Neutrophil (primary cell): ENCODE measurements around the gene MAGOHB.
A peak's percentile ranks its signal among the peaks of the same experiment; 100 is the strongest.

Experiments used
- H3K27ac ChIP-seq: fragments of 200-600 bp; sonication (generic); 2 replicates; pipeline ENCODE4 v1.5.1; 2016; ENCODE audit warnings: mild to moderate bottlenecking, moderate library complexity
- H3K27me3 ChIP-seq: fragments of 200-600 bp; sonication (generic); 2 replicates; pipeline ENCODE4 v1.6.0; 2016; ENCODE audit warnings: mild to moderate bottlenecking
- H3K36me3 ChIP-seq: fragments of 200-600 bp; sonication (generic); 2 replicates; pipeline ENCODE4 v1.5.1; 2017
- H3K4me1 ChIP-seq, 2 experiments: fragments of 200-600 bp in 1 of 2; sonication (generic) in 1 of 2; 1 replicate in 1 of 2; 2 replicates in 1 of 2; pipeline versions ENCODE4 v1.5.1 to v1.6.1; 2013 to 2016; ENCODE audit warnings: low read depth in 1 of 2, low read length in 1 of 2, mild to moderate bottlenecking in 1 of 2, moderate library complexity in 1 of 2; ENCODE audit not compliant: control insufficient read depth in 1 of 2, insufficient read depth in 1 of 2
- H3K4me3 ChIP-seq, 2 experiments: fragments of 200-600 bp in 1 of 2; sonication (generic) in 1 of 2; 1 replicate in 1 of 2; 2 replicates in 1 of 2; pipeline ENCODE4 v1.5.1; 2013 to 2016; ENCODE audit warnings: low read depth in 1 of 2, low read length in 1 of 2, mild to moderate bottlenecking in 1 of 2, moderate library complexity in 1 of 2
- H3K9me3 ChIP-seq: fragments of 200-600 bp; sonication (generic); 2 replicates; pipeline ENCODE4 v1.5.1; 2016
- CTCF ChIP-seq: fragments of 200-600 bp; sonication (generic); IDR thresholded peaks from 2 replicates; pipeline ENCODE4 v1.5.1; 2016; ENCODE audit warnings: antibody characterized with exemption

Gene MAGOHB

GRCh38 chr12:10562306-10562933 is 51.0 kb downstream of the MAGOHB start:
- TF ChIP-seq CTCF: peak; percentile 65
- Histone ChIP-seq H3K27me3 (no peaks in the 10 kb centered on the region), H3K9me3 (no peaks in the 10 kb centered on the region), H3K4me1 (no peaks in the 10 kb centered on the region), H3K27ac (no peak overlapping the region), H3K4me3 (no peak overlapping the region), H3K36me3 (no peaks in the 10 kb centered on the region)

- no peak overlapping the region for H3K4me3 ChIP-seq
- no peaks in the 10 kb centered on the region for H3K36me3 ChIP-seq
- H3K4me1 ChIP-seq: no peaks in the 10 kb centered on the region
- H3K9me3 ChIP-seq: no peaks in the 10 kb centered on the region
- no peak for TF ChIP-seq CTCF
- no peak overlapping the region for H3K27ac ChIP-seq
- H3K27me3 ChIP-seq: no peaks in the 10 kb centered on the region
Observed at GRCh38 chr12:10559244-10559643, 54.2 kb downstream of the MAGOHB start.

GRCh38 chr12:10558789-10559188 is 54.6 kb downstream of the MAGOHB start:
- TF ChIP-seq CTCF: no peak
- no peaks in the 10 kb centered on the region for H3K4me1 ChIP-seq
- H3K27me3 ChIP-seq: no peaks in the 10 kb centered on the region
- no peaks in the 10 kb centered on the region for H3K36me3 ChIP-seq
- H3K9me3 ChIP-seq: no peaks in the 10 kb centered on the region
- no peak overlapping the region for H3K27ac ChIP-seq
- no peak overlapping the region for H3K4me3 ChIP-seq

- H3K4me3 ChIP-seq: no peak overlapping the region
- H3K27ac ChIP-seq: no peak overlapping the region
- H3K9me3 ChIP-seq: no peaks in the 10 kb centered on the region
- TF ChIP-seq CTCF: no peak
- no peaks in the 10 kb centered on the region for H3K36me3 ChIP-seq
- no peaks in the 10 kb centered on the region for H3K27me3 ChIP-seq
- no peaks in the 10 kb centered on the region for H3K4me1 ChIP-seq
Observed at GRCh38 chr12:10558301-10558700, 55.1 kb downstream of the MAGOHB start.

- H3K27ac ChIP-seq: no peak overlapping the region
- no peaks in the 10 kb centered on the region for H3K9me3 ChIP-seq
- H3K36me3 ChIP-seq: no peaks in the 10 kb centered on the region
- no peaks in the 10 kb centered on the region for H3K27me3 ChIP-seq
- TF ChIP-seq CTCF: no peak
- no peak overlapping the region for H3K4me3 ChIP-seq
- H3K4me1 ChIP-seq: no peaks in the 10 kb centered on the region
Observed at GRCh38 chr12:10557766-10558165, 55.6 kb downstream of the MAGOHB start.

GRCh38 chr12:10557329-10557728 is 56.1 kb downstream of the MAGOHB start:
- Histone ChIP-seq H3K36me3 (no peaks in the 10 kb centered on the region), H3K4me3 (no peak overlapping the region), H3K27me3 (no peaks in the 10 kb centered on the region), H3K9me3 (no peaks in the 10 kb centered on the region), H3K27ac (no peak overlapping the region), H3K4me1 (no peaks in the 10 kb centered on the region)
- no peak for TF ChIP-seq CTCF
